ENCODE data around the gene PANK1. TPM values are rescaled to one million over a fixed set of nuclear protein-coding genes. Genes with fewer than 3 reads are reported as not detected.

PANK1 gene
- total and polyA plus RNA-seq, 2 donors (not counting 3 experiments of a cell fraction or from before 2014, with no cell fraction given): 2.0 to 6.3 TPM

GRCh38 chr10:89540420-89540949, 104.6 kb downstream of the PANK1 start:
- Histone ChIP-seq H3K27ac (ENCODE audit: insufficient read depth, low read depth, low read length) (no peak overlapping the region), H3K4me3 (replicated peaks in 1 of 3; ENCODE audit: insufficient read depth in 1 of 3, low read depth in 1 of 3, low read length in 3 of 3) (no peak overlapping the region), H3K9me1 (replicated peaks; ENCODE audit: control insufficient read depth, extremely low read depth, insufficient read depth, low read length) (no peaks in the 10 kb centered on the region), H3K36me3 (ENCODE audit: control insufficient read depth in 2 of 2, extremely low read depth in 1 of 2, insufficient read depth in 2 of 2, low read length in 2 of 2) (no peaks in the 10 kb centered on the region), H3K4me2 (ENCODE audit: insufficient read depth, low read length) (no peak overlapping the region), H3K9ac (replicated peaks; ENCODE audit: extremely low read depth, insufficient read depth, low read length) (no peak overlapping the region), H2AFZ (ENCODE audit: low read depth, low read length) (no peak overlapping the region), H3K27me3 (ENCODE audit: control insufficient read depth in 2 of 2, insufficient read depth in 2 of 2, low read length in 2 of 2) (peaks cover 19 to 26% of the 10 kb centered on the region in 2 experiments), H3K79me2 (ENCODE audit: control insufficient read depth, insufficient read depth, low read length) (no peaks in the 10 kb centered on the region), H3K9me3 (replicated peaks; ENCODE audit: control insufficient read depth, insufficient read depth, low read length) (no peaks in the 10 kb centered on the region), H3K4me1 (ENCODE audit: control insufficient read depth, extremely low read depth, insufficient read depth, low read length) (no peaks in the 10 kb centered on the region), H4K20me1 (replicated peaks; ENCODE audit: control insufficient read depth, extremely low read depth, insufficient read depth, low read length) (no peaks in the 10 kb centered on the region)
- ChIA-PET POLR2A (no interaction called here), CTCF (interaction anchor here (0.7 kb wide), 1 partner anchor 11 kb away, joined by 3 read pairs; no protein-coding TSS in a partner anchor)
- no TSS peak for BruUV-seq (replicated peaks)
- dilution Hi-C loops (cut with MboI; ENCODE audit: extremely low pct_ligation_motif_present, low sequenced_read_pairs) (no loop called here), intact Hi-C loops (cut with micrococcal nuclease) (no loop called here)
- TF ChIP-seq MAX (IDR thresholded peaks at IDR 0.05; ENCODE audit: insufficient read depth, insufficient read length) (no peak), EZH2 (IDR thresholded peaks at IDR 0.05; ENCODE audit: borderline replicate concordance, low read depth, low read length, severe bottlenecking) (no peak), POLR2A (IDR thresholded peaks at IDR 0.05; ENCODE audit: low read depth, low read length) (no peak), GATA2 (IDR thresholded peaks at IDR 0.05; ENCODE audit: insufficient read depth, insufficient read length, low read depth, low read length) (no peak), MYC (IDR thresholded peaks at IDR 0.05; ENCODE audit: low read depth, low read length) (no peak), POLR2AphosphoS5 (IDR thresholded peaks at IDR 0.05; ENCODE audit: insufficient read depth, low read depth, low read length) (no peak), JUN (IDR thresholded peaks at IDR 0.05; ENCODE audit: borderline replicate concordance, insufficient read depth, insufficient read length, low read depth) (no peak), CTCF (IDR thresholded peaks at IDR 0.05; ENCODE audit: extremely low read depth in 1 of 2, insufficient read depth in 1 of 2, low read depth in 1 of 2, low read length in 2 of 2) (no peak), FOS (IDR thresholded peaks at IDR 0.05; ENCODE audit: borderline replicate concordance, insufficient read depth, low read length) (no peak)
- no peak for DNase-seq (ENCODE audit: low read depth, low spot score)
- no peak for FAIRE-seq

Measured in endothelial cell of umbilical vein (primary cell).